PFSK-1 (cell line): ENCODE data around the gene TMEM207.

Source experiments
- POLR2AphosphoS5 ChIP-seq: IDR thresholded peaks from 2 replicates; pipeline ENCODE4 v1.6.1; 2012; ENCODE audit warnings: low read depth, mild to moderate bottlenecking, control low read depth, low read length, moderate library complexity
- SIN3A ChIP-seq: IDR thresholded peaks from 2 replicates; pipeline ENCODE4 v1.6.1; 2012; ENCODE audit warnings: mild to moderate bottlenecking, low read length, moderate library complexity, borderline replicate concordance; ENCODE audit not compliant: insufficient read depth
- TAF1 ChIP-seq: IDR thresholded peaks from 2 replicates; pipeline ENCODE4 v1.6.1; 2012; ENCODE audit warnings: low read length, control low read depth, borderline replicate concordance; ENCODE audit not compliant: insufficient read depth
- TF ChIP-seq, protein P1 (sequence below), 2 experiments: IDR thresholded peaks; 2 replicates each; pipeline versions ENCODE4 v1.6.1 to v1.8.0; 2011 to 2012; ENCODE audit warnings: low read depth in 2 of 2, low read length in 2 of 2, control low read depth in 1 of 2, inconsistent platforms in 1 of 2, mild to moderate bottlenecking in 1 of 2, moderate library complexity in 1 of 2; ENCODE audit not compliant: insufficient read depth in 1 of 2

DNA sequence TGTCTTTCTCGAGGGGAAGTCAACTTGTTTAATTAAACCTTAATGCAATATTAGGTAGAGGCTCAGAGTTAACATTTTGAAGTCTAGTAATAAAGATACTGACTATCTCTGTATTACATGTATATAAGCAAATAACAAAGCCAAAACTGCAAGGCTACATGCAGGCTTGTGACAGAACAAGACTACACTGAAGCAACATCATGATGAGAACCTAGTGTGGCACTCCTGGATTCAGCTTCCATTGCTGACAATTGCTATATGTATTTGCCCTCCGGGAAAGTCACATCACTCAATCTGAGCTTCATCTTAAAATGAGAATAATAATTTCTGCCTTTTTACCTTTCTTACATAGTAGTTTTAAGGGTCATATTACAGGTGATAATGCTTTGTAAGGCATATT, 48.6 kb upstream of the TMEM207 start:
- TF ChIP-seq POLR2AphosphoS5 (no peak), TAF1 (no peak), SIN3A (no peak)
- TF ChIP-seq, protein P1, sequence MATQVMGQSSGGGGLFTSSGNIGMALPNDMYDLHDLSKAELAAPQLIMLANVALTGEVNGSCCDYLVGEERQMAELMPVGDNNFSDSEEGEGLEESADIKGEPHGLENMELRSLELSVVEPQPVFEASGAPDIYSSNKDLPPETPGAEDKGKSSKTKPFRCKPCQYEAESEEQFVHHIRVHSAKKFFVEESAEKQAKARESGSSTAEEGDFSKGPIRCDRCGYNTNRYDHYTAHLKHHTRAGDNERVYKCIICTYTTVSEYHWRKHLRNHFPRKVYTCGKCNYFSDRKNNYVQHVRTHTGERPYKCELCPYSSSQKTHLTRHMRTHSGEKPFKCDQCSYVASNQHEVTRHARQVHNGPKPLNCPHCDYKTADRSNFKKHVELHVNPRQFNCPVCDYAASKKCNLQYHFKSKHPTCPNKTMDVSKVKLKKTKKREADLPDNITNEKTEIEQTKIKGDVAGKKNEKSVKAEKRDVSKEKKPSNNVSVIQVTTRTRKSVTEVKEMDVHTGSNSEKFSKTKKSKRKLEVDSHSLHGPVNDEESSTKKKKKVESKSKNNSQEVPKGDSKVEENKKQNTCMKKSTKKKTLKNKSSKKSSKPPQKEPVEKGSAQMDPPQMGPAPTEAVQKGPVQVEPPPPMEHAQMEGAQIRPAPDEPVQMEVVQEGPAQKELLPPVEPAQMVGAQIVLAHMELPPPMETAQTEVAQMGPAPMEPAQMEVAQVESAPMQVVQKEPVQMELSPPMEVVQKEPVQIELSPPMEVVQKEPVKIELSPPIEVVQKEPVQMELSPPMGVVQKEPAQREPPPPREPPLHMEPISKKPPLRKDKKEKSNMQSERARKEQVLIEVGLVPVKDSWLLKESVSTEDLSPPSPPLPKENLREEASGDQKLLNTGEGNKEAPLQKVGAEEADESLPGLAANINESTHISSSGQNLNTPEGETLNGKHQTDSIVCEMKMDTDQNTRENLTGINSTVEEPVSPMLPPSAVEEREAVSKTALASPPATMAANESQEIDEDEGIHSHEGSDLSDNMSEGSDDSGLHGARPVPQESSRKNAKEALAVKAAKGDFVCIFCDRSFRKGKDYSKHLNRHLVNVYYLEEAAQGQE (IDR thresholded peaks at IDR 0.05; ENCODE audit: insufficient read depth in 1 of 2, low read depth in 2 of 2, low read length in 2 of 2): no peak
